ENCODE measurements around the gene AGTRAP.

DNA sequence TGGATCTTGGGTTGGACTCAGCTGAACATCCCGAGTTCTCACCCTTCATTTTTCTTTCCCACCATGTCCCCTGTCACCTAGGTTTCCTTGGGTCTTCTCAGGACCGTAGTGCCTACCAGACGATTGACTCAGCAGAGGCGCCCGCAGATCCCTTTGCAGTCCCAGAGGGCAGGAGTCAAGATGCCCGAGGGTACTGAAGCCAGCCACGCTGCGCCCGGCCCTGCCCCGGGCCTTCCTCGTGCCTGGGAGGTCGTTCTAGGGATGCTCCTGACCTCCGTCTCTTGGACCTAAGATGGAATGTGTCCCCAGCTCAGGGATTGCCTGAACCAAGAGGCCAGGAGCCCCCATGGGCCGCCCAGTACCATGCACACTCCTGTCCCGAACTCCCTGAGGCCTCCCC is 14.1 kb downstream of the AGTRAP start:
- TF ChIP-seq POLR2A (IDR thresholded peaks at IDR 0.05), result no peak
- TF ChIP-seq, protein P1, sequence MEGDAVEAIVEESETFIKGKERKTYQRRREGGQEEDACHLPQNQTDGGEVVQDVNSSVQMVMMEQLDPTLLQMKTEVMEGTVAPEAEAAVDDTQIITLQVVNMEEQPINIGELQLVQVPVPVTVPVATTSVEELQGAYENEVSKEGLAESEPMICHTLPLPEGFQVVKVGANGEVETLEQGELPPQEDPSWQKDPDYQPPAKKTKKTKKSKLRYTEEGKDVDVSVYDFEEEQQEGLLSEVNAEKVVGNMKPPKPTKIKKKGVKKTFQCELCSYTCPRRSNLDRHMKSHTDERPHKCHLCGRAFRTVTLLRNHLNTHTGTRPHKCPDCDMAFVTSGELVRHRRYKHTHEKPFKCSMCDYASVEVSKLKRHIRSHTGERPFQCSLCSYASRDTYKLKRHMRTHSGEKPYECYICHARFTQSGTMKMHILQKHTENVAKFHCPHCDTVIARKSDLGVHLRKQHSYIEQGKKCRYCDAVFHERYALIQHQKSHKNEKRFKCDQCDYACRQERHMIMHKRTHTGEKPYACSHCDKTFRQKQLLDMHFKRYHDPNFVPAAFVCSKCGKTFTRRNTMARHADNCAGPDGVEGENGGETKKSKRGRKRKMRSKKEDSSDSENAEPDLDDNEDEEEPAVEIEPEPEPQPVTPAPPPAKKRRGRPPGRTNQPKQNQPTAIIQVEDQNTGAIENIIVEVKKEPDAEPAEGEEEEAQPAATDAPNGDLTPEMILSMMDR (IDR thresholded peaks at IDR 0.05), result no peak
- TF ChIP-seq POLR2AphosphoS5 (IDR thresholded peaks at IDR 0.05; ENCODE audit: insufficient read depth in 1 of 2, low read depth in 1 of 2), result no peak
